MM.1S (cell line): Measurements from ENCODE around the gene LRRC28.

Source experiments
- DNase-seq: peaks from one replicate; pipeline ENCODE4 v3.0.0-alpha.2; 2015
- H2AFZ ChIP-seq: fragments of 300-600 bp; sonication (generic); 2 replicates; pipeline ENCODE4 v1.6.0; 2016; ENCODE audit warnings: antibody characterized with exemption, low read length
- H3F3A ChIP-seq: fragments of 300-600 bp; sonication (generic); 2 replicates; pipeline ENCODE4 v1.6.1; 2016; ENCODE audit warnings: mild to moderate bottlenecking, antibody characterized with exemption, low read length, moderate library complexity, mixed read lengths; ENCODE audit not compliant: insufficient read depth
- H3K27ac ChIP-seq: fragments of 300-600 bp; sonication (generic); 2 replicates; pipeline ENCODE4 v1.5.1; 2016; ENCODE audit warnings: mild to moderate bottlenecking, low read length
- H3K27me3 ChIP-seq: fragments of 300-600 bp; sonication (generic); replicated peaks from 2 replicates; pipeline ENCODE4 v1.6.0; 2016; ENCODE audit warnings: low read length; ENCODE audit not compliant: insufficient read depth
- H3K36me3 ChIP-seq: fragments of 300-600 bp; sonication (generic); replicated peaks from 2 replicates; pipeline ENCODE4 v1.6.1; 2016; ENCODE audit warnings: mild to moderate bottlenecking, low read length, mixed read lengths; ENCODE audit not compliant: insufficient read depth
- H3K4me1 ChIP-seq: fragments of 300-600 bp; sonication (generic); 2 replicates; pipeline ENCODE4 v1.6.1; 2016; ENCODE audit warnings: low read length, mixed read lengths
- H3K4me2 ChIP-seq: fragments of 300-600 bp; sonication (generic); 2 replicates; pipeline ENCODE4 v1.6.0; 2016; ENCODE audit warnings: low read depth, low read length
- H3K4me3 ChIP-seq: fragments of 300-600 bp; sonication (generic); 2 replicates; pipeline ENCODE4 v1.5.1; 2016; ENCODE audit warnings: low read length, mixed read lengths
- H3K79me2 ChIP-seq: fragments of 300-600 bp; sonication (generic); 2 replicates; pipeline ENCODE4 v1.6.1; 2016; ENCODE audit warnings: mixed run types, low read length, mixed read lengths
- H3K9ac ChIP-seq: fragments of 300-600 bp; sonication (generic); 2 replicates; pipeline ENCODE4 v1.6.1; 2016; ENCODE audit warnings: low read length, mixed read lengths
- H3K9me2 ChIP-seq: fragments of 300-600 bp; sonication (generic); replicated peaks from 2 replicates; pipeline ENCODE4 v1.6.1; 2016; ENCODE audit warnings: mild to moderate bottlenecking, low read length, mixed read lengths; ENCODE audit not compliant: insufficient read depth
- H3K9me3 ChIP-seq: fragments of 300-600 bp; sonication (generic); replicated peaks from 2 replicates; pipeline ENCODE4 v1.6.1; 2016; ENCODE audit warnings: mild to moderate bottlenecking, low read length, mixed read lengths; ENCODE audit not compliant: insufficient read depth
- H4K20me1 ChIP-seq: fragments of 300-600 bp; sonication (generic); 2 replicates; pipeline ENCODE4 v1.6.1; 2016; ENCODE audit warnings: mild to moderate bottlenecking, low read length, moderate library complexity, mixed read lengths; ENCODE audit not compliant: insufficient read depth
- EZH2 ChIP-seq: fragments of 300-600 bp; sonication (generic); optimal IDR thresholded peaks from 2 replicates; pipeline ENCODE3; 2017; ENCODE audit warnings: low read depth, mild to moderate bottlenecking, antibody characterized with exemption, low read length, mixed read lengths
- EZH2phosphoT487 ChIP-seq: fragments of 300-600 bp; sonication (generic); IDR thresholded peaks from 2 replicates; pipeline ENCODE4 v1.6.1; 2018; ENCODE audit warnings: antibody characterized with exemption, low read length
- TF ChIP-seq, protein P1 (sequence below): fragments of 300-600 bp; sonication (generic); IDR thresholded peaks from 2 replicates; pipeline ENCODE4 v1.5.1; 2016; ENCODE audit warnings: antibody characterized with exemption, low read length, mixed read lengths

LRRC28 gene

DNA sequence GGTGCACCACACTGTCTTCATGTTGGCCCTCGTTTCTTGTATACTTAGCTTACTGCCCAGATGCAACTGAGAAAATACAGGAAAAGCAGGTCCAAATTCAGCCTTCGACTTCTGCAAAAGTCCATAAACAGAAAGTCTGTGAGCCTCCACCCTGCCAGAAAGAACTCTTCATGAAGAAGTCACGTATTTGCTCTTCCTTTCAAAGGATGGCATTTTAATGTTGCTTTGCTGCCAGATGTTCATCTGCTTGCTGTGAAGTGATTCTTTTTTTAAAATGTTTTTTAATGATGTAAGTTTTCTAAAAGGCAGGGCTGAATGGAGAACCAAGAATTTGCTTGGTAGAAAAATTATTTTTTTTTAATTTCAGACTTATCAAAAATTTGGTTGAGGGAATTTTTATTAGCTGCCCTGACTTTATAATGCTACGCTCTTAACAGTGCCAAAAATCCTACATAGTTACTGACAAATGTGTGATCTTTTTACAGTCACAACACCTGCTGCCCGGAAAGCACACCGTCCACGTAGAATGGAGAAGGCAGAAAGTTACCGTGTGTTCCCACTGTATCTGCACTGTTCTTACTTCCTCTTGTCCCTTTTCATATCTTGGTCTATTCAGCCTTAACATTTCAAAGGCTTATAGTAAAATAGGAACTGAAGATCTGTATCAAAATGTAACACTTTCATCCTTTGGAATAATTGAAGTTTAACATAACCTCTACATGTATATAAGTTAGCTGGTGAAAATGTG lies 136.3 kb downstream of the LRRC28 start:
- Histone ChIP-seq H3K27ac (no peak overlapping the region), H3K4me2 (no peak overlapping the region)
- DNase-seq = no peak

DNA sequence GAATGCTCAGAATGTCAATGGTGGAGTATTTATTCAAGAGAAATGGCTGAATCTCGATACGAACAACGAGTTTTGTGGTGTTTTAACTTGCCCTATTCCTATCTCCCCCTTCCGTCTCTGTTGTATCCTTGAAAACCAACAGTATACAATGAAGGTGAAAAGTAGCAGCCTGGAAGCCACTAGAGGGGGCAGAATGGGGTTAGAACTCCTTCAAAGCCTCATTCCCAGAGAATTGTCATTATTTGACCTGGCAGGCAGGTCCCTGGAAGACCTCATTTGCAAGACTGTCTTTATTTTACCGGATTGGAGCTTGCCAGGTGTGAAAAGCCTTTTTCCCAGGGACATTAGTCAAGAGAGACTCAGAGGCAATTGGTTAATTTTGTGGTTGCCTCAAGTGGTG lies 139.4 kb downstream of the LRRC28 start:
- TF ChIP-seq, protein P1, sequence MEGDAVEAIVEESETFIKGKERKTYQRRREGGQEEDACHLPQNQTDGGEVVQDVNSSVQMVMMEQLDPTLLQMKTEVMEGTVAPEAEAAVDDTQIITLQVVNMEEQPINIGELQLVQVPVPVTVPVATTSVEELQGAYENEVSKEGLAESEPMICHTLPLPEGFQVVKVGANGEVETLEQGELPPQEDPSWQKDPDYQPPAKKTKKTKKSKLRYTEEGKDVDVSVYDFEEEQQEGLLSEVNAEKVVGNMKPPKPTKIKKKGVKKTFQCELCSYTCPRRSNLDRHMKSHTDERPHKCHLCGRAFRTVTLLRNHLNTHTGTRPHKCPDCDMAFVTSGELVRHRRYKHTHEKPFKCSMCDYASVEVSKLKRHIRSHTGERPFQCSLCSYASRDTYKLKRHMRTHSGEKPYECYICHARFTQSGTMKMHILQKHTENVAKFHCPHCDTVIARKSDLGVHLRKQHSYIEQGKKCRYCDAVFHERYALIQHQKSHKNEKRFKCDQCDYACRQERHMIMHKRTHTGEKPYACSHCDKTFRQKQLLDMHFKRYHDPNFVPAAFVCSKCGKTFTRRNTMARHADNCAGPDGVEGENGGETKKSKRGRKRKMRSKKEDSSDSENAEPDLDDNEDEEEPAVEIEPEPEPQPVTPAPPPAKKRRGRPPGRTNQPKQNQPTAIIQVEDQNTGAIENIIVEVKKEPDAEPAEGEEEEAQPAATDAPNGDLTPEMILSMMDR = no peak
- TF ChIP-seq EZH2phosphoT487 = no peak
- TF ChIP-seq EZH2 = no peak
- no peaks in the 10 kb centered on the region for H3K79me2 ChIP-seq
- H4K20me1 ChIP-seq = no peaks in the 10 kb centered on the region
- no peaks in the 10 kb centered on the region for H3K4me1 ChIP-seq
- no peaks in the 10 kb centered on the region for H3F3A ChIP-seq
- DNase-seq = no peak
- no peaks in the 10 kb centered on the region for H3K36me3 ChIP-seq
- H3K27ac ChIP-seq = no peak overlapping the region
- H3K27me3 ChIP-seq = no peaks in the 10 kb centered on the region
- no peaks in the 10 kb centered on the region for H3K9me2 ChIP-seq
- H3K4me2 ChIP-seq = no peak overlapping the region
- H2AFZ ChIP-seq = no peak overlapping the region
- no peak overlapping the region for H3K9ac ChIP-seq
- no peaks in the 10 kb centered on the region for H3K9me3 ChIP-seq
- H3K4me3 ChIP-seq = no peak overlapping the region

More for the DNA sequence above, 136.3 kb downstream of the LRRC28 start:
- Histone ChIP-seq H3K9me3 (no peaks in the 10 kb centered on the region), H3K36me3 (no peaks in the 10 kb centered on the region), H3K4me1 (no peaks in the 10 kb centered on the region), H3K9me2 (no peaks in the 10 kb centered on the region), H3K4me3 (no peak overlapping the region), H3K9ac (no peak overlapping the region), H3K27me3 (no peaks in the 10 kb centered on the region), H3F3A (no peaks in the 10 kb centered on the region), H3K79me2 (no peaks in the 10 kb centered on the region), H2AFZ (no peak overlapping the region), H4K20me1 (no peaks in the 10 kb centered on the region)
- no peak for TF ChIP-seq EZH2phosphoT487
- TF ChIP-seq, protein P1 = no peak
- TF ChIP-seq EZH2 = no peak

DNA sequence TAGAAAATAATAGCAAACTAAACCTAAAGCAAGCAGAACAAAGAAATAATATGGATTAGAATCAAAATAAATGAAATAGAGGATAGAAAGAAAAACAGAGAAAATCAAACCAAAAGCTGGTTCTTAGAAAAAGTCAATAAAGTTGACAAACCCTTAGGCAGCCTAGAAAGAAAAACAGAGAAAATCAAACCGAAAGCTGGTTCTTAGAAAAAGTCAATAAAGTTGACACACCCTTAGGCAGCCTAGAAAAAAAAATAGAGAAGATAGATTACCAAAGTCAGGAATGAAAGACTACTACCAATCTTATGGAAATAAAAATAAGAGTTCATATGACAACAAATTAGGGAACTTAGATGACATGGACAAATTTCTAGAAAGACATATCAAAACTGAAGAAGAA lies 142.4 kb downstream of the LRRC28 start:
- TF ChIP-seq, protein P1 = no peak
- TF ChIP-seq EZH2phosphoT487 = no peak
- no peak for TF ChIP-seq EZH2
- H3K36me3 ChIP-seq = no peaks in the 10 kb centered on the region
- no peak overlapping the region for H3K4me2 ChIP-seq
- H3F3A ChIP-seq = no peaks in the 10 kb centered on the region
- no peaks in the 10 kb centered on the region for H3K27me3 ChIP-seq
- H3K9me3 ChIP-seq = no peaks in the 10 kb centered on the region
- no peak overlapping the region for H3K27ac ChIP-seq
- no peaks in the 10 kb centered on the region for H3K4me1 ChIP-seq
- H3K79me2 ChIP-seq = no peaks in the 10 kb centered on the region
- H3K9ac ChIP-seq = no peak overlapping the region
- DNase-seq = no peak
- no peak overlapping the region for H3K4me3 ChIP-seq
- no peaks in the 10 kb centered on the region for H3K9me2 ChIP-seq
- no peak overlapping the region for H2AFZ ChIP-seq
- H4K20me1 ChIP-seq = no peaks in the 10 kb centered on the region
